NCI-H2227 treated with DMSO at 0.1 percent for 48 hours (cell line): ENCODE results near the gene TNFSF9.
"Not testable (repeated sequence)": the region's sequence is repeated elsewhere in the genome, so short reads cannot be mapped to it uniquely, and the experiment has no call there.

ENCODE experiments used
- DNase-seq: peaks from one replicate; lab custom pipeline; 2025; lab: John Stamatoyannopoulos, UW

TNFSF9 gene

GRCh38 chr19:6532244-6532999 is 1.6 kb downstream of the TNFSF9 start:
- DNase-seq = no peak

DNA sequence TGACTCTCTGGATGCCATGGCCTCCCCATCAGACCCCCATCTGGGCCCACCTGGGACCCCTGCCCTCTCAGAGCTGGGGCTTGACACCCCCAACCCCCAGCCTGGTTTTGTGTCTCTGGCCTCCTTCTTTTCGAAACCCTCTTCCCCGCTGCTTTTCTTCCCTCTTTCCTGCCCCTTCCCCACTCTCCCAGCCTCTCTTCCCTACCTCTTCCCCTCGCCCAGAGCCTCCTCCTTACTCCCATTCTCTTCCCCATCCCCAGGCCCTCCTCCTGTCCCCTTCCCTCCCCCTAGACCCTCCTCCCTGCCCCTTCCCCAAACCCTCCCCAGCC is 2.1 kb downstream of the TNFSF9 start:
- no peak for DNase-seq

DNA sequence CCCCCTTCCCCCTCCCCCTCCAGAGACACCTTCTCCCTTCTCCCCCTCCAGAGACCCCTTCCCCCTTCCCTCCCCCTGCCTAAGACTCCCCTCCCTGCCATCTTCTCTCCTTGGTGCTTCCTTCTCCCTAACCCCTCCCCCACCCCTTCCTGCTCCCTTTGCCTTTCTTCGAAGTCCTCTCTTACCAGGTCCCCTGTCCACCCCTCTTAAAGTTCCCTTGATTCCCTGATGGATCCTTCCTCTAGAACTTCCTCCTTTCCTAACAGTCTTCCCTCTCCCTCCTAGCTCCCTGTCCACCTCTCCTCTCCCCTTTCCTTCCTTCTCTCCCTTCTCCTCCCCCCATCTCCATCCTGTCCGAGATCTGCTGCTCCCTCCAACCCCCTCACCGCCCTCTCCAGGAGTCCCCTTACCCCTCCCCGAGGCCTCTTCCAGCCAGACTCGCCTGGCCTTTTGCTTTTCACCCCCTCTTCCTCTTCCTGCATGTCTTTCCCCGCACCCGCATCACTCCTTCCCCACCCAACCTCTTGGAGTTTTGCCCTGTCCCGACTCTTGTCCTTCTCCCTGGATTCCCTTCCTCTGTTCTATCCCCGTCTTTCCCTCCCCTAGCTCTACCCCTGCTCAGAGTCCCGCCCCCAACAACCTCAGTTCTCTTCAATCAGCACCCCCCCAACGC is 3.1 kb downstream of the TNFSF9 start:
- DNase-seq = no peak

DNA sequence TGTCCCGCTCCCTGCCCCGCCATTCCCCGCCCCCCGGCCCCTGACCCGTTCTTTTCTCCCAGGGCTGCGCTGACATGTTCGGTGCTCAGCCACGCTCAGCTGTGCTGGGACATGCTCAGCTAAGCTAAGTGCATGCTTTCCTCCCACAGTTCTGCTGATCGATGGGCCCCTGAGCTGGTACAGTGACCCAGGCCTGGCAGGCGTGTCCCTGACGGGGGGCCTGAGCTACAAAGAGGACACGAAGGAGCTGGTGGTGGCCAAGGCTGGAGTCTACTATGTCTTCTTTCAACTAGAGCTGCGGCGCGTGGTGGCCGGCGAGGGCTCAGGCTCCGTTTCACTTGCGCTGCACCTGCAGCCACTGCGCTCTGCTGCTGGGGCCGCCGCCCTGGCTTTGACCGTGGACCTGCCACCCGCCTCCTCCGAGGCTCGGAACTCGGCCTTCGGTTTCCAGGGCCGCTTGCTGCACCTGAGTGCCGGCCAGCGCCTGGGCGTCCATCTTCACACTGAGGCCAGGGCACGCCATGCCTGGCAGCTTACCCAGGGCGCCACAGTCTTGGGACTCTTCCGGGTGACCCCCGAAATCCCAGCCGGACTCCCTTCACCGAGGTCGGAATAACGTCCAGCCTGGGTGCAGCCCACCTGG is 3.7 kb downstream of the TNFSF9 start:
- DNase-seq = no peak

GRCh38 chr19:6535558-6536137 is 4.8 kb downstream of the TNFSF9 start:
- DNase-seq = no peak

GRCh38 chr19:6539514-6539913 is 8.7 kb downstream of the TNFSF9 start:
- DNase-seq = no peak

GRCh38 chr19:6540918-6541689 is 10.3 kb downstream of the TNFSF9 start:
- DNase-seq = no peak

DNA sequence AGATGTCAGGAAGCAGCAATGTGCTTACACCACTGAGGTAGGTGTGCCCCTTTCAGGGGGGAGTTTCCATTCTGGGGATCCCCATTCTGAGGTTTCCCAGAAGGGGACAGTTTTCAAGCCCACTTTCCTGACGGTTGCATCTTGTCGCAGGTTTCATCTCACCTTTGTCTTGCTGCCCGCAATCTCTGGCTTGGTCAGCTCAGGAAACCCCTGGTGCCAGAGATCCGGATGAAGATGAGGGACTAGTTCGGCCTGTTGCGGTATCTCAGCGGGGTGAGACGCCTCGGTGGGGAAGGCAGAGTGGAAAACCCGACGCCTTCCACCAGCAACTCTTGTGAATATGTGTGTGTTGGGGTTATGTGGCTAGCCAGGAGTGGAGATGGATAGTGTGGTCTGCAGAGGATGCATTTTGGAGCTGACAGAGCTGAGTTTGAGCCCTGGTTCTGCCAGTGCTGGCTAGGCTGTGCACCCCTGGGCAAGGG is 13.1 kb downstream of the TNFSF9 start:
- DNase-seq = no peak

DNA sequence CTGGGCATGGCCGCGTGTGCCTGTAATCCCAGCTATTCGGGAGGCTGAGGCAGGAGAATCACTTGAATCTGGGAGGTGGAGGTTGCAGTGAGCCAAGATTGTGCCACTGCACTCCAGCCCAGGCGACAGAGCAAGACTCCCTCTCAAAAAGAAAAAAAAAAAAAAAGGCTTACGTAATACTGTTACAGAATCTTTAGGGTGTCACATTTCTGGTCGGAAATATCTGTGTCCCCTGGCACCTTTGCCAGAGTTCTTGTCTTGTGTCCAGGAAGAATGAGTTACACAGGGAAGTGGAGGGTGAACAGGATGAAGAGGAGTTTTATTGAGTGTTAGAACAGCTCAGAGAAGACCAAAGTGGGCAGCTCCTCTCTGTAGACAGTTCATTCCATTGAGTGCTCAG is 19.9 kb downstream of the TNFSF9 start:
- DNase-seq = not testable (repeated sequence)

DNA sequence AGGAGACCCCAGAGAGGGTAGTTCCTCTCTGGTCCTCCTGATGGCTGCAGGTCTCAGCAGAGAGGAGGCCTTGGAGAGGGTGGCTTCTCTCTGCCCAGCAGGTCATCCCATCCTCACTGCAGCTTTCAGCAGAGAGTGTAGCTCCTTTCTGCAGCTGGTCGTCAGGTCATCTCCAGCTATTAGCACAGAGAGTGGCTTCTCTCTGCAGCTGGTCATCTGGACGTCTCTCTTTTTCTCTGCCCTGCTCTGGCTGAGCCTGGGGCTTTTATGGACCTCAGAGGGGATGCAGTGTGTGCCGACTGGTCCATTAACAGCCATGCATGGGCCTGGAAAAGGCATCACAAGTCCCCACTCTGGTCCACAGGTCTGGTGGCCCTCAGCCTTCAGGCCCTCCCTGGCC is 20.3 kb downstream of the TNFSF9 start:
- no peak for DNase-seq

GRCh38 chr19:6551607-6552450 is 21.0 kb downstream of the TNFSF9 start:
- DNase-seq = no peak

DNA sequence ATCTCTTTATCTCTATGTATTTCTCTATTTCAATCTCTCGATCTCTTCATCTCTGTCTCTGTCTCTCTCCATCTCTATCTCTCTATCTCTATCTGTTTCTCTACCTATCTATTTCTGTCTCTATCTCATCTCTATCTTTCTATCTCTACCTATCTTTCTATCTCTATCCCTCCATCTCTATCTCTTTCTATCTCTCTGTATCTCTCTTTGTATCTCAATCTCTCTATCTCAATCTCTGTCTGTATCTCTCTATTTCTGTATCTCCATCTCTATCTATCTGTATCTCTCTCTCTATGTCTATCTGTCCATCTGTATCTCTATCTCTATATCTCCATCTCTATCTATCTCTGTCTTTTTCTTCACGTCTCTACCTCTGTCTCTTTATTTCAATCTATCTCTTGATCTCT is 25.2 kb downstream of the TNFSF9 start:
- DNase-seq = no peak

GRCh38 chr19:6556480-6557195 is 25.8 kb downstream of the TNFSF9 start:
- no peak for DNase-seq

DNA sequence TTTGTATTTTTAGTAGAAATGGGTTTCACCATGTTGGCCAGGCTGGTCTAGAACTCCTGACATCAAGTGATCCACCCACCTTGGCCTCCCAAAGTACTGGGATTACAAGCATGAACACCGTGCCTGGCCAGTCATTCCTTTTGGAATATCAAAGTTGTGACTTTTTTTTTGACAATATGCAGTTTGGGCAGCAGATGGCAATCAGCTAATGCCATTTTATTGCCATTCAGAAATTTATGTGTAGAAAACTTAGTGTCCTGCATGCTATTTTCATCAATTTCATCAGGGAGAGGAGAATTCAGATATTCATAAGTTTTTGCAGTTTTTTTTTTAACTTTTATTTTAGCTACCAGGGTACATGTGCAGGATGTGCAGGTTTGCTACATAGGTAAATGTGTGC is 31.6 kb downstream of the TNFSF9 start:
- not testable (repeated sequence) for DNase-seq

DNA sequence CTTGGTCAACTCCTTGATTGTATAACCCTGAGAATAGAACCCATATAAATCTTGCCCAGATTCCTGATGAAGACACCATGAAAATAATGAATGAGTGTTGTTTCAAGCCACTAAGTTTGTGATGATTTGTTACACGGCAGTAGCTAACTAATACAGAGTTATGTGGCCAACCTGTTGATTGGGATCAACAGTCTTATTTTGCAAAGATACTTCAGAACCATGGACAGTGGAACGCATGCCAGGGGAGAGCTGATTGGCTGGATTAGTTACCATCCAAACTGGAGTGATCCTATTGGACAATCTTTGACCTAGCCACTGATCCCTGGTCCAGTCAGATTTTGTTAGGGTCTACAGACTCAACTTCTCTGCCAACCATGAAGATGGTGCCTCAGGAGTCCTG is 33.6 kb downstream of the TNFSF9 start:
- no peak for DNase-seq

- not testable (repeated sequence) for DNase-seq
Measured at GRCh38 chr19:6566727-6567126, 35.9 kb downstream of the TNFSF9 start.

DNA sequence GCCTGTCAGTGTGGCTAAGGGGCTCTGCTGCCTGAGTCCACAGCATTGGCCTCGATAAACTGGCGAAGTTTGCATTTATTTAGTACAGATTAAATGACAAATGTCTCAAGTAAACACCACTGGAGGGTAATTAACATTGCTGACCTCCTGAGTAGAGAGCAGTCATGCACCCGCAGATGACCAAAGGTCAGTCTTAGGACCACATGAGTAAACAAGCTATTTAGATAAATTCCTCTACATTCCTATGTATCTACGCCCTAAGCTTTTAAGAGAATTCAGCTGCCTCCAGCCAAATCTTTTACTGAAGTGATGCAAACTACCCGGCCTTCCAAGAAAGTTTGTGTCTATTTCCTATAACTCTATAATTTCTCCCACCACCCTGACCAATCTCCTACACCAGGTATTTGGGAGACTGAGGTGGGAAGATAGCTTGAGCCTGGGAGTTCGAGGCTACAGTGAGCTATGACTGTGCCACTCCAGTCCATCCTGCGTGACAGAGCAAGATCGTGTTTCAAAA is 37.2 kb downstream of the TNFSF9 start:
- DNase-seq = no peak

- DNase-seq = no peak
Measured at GRCh38 chr19:6568816-6569215, 38.0 kb downstream of the TNFSF9 start.

DNA sequence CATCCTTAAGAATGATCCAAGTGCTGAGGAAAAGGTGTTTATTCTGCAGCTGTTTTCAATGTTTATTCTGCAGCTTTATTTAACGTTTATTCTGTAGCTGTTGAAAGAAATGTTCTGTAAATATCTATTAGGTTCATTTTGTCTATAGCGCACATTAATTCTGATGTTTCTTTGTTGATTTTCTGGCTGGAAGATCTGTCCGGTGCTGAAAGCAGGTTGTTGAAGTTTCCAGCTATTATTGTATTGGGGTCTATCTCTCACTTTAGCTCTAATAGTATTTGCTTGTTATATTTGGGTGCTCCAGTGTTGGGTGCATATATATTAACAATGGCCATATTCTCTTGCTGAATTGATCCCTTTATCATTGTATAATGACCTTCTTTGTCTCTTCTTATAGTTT is 39.9 kb downstream of the TNFSF9 start:
- no peak for DNase-seq

- DNase-seq = no peak
Measured at GRCh38 chr19:6571167-6571566, 40.3 kb downstream of the TNFSF9 start.
